Measurements from ENCODE around the gene MYL10.

The MYL10 gene

DNA sequence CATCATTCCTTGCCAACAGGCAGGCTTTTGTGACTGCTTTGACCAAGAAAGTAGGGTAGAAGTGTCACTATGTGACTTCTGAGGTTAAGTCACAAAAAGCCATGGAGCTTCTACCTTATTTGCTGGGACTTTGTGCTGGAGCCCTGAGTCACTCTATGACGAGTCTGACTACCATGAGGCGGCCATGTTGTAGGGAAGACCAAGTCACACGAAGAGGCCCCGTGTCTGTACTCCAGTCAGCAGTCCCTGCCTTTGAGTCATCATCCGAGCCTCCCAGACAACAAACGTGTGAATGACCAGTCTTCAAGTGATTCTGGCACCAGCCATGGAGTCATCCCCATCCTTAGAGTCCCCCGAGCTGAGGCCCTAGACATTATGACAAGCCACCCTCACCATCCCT is 3.5 kb upstream of the MYL10 start:
- no peak for DNase-seq (ENCODE audit: low spot score)
- in situ Hi-C loops (cut with MboI; ENCODE audit: low pct_unique_long_range_greater_than_20kb, low sequenced_read_pairs, unreplicated experiment): no loop called here
- TF ChIP-seq, protein P1, sequence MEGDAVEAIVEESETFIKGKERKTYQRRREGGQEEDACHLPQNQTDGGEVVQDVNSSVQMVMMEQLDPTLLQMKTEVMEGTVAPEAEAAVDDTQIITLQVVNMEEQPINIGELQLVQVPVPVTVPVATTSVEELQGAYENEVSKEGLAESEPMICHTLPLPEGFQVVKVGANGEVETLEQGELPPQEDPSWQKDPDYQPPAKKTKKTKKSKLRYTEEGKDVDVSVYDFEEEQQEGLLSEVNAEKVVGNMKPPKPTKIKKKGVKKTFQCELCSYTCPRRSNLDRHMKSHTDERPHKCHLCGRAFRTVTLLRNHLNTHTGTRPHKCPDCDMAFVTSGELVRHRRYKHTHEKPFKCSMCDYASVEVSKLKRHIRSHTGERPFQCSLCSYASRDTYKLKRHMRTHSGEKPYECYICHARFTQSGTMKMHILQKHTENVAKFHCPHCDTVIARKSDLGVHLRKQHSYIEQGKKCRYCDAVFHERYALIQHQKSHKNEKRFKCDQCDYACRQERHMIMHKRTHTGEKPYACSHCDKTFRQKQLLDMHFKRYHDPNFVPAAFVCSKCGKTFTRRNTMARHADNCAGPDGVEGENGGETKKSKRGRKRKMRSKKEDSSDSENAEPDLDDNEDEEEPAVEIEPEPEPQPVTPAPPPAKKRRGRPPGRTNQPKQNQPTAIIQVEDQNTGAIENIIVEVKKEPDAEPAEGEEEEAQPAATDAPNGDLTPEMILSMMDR (IDR thresholded peaks at IDR 0.05; ENCODE audit: extremely low read depth, insufficient read depth, missing control alignments): no peak

DNA sequence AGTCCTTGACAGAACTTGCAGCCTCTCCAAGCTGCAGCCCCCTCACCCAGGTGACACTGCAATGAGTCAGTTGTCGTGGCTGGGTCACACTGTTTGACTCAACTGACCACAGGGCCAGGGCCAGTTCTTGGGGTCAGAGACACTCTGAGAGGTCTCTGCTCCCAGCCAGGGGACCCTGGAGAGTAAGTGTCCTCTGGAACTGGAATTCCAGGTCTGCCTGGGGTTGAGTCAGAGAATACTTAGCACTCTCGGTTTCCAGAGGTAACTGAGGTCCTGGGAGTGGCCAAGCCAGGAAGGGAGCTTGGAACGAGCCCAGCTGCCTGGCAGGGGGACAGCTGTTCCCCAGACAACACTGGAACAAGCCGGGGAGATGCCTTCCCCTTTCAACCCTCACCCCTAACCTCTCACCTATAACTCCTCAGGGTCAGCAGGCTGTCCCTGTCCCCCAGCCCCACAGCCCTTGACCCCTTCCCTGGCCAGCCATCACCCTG is 2.2 kb upstream of the MYL10 start:
- TF ChIP-seq, protein P1 (IDR thresholded peaks at IDR 0.05; ENCODE audit: extremely low read depth, insufficient read depth, missing control alignments): no peak
- in situ Hi-C loops (cut with MboI; ENCODE audit: low pct_unique_long_range_greater_than_20kb, low sequenced_read_pairs, unreplicated experiment): no loop called here

DNA sequence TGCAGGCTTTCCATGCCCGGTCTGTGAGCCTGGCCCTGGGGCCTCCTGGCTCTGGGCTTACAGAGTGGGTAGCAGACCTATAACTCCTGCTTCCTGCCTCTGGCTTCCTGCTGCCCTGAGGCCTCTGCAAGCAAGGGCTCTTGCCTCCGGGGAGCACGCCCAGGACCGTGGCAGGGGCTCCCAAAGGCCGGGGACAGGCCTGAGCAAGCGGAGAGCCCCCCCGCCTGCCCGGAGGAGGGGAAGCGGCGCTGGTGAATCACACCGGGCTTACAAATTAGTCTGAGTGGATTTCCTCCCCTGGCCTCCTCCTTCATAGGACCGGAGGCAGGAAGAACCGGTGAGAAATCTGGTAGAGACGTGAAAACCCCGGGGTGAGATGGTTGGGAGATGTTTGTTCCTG is 1.5 kb upstream of the MYL10 start:
- TF ChIP-seq, protein P1 (IDR thresholded peaks at IDR 0.05; ENCODE audit: extremely low read depth, insufficient read depth, missing control alignments): no peak
- in situ Hi-C loops (cut with MboI; ENCODE audit: low pct_unique_long_range_greater_than_20kb, low sequenced_read_pairs, unreplicated experiment): no loop called here
- DNase-seq (ENCODE audit: low spot score): no peak

More for the DNA sequence above, 2.2 kb upstream of the MYL10 start:
- no peak for DNase-seq (ENCODE audit: low spot score)

DNA sequence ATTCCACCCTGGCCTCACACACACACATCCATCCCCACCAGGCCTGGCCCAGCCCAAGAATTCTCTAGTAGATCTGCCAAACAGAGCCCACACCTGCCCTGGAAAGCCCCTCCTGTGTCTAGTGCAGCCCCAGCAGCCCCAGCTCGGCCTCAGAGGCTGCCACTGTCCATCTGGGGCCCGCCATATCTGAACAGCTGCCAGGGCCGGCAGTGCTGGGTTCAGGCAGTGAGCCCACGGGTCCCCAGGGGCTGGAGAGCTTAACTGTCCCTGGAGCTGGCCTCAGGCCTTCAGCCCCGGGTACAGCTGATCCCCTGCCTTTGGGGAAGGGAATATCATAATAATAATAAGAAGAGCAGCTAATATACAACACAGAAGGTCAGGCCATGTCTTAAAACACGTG is 574 bp downstream of the MYL10 start:
- TF ChIP-seq, protein P1 (IDR thresholded peaks at IDR 0.05; ENCODE audit: extremely low read depth, insufficient read depth, missing control alignments): no peak
- in situ Hi-C loops (cut with MboI; ENCODE audit: low pct_unique_long_range_greater_than_20kb, low sequenced_read_pairs, unreplicated experiment): no loop called here
- no peak for DNase-seq (ENCODE audit: low spot score)

DNA sequence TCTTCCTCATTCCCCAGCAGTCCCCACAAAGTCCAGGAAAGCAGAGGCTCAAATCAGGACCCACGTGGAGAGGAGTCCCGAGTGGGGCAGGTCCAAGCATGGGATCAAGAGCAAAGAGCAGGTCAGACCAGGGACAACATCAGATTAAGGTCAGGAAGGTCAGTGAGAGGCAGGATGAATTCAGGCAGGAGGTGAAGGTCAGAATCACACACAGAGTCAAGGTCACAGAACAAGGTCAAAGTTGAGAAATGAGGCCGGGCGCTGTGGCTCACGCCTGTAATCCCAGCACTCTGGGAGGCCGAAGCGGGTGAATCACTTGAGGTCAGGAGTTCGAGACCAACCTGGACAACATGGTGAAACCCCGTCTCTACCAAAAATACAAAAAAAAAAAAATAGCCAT is 2.3 kb downstream of the MYL10 start:
- TF ChIP-seq, protein P1 (IDR thresholded peaks at IDR 0.05; ENCODE audit: extremely low read depth, insufficient read depth, missing control alignments): no peak
- in situ Hi-C loops (cut with MboI; ENCODE audit: low pct_unique_long_range_greater_than_20kb, low sequenced_read_pairs, unreplicated experiment): no loop called here

DNA sequence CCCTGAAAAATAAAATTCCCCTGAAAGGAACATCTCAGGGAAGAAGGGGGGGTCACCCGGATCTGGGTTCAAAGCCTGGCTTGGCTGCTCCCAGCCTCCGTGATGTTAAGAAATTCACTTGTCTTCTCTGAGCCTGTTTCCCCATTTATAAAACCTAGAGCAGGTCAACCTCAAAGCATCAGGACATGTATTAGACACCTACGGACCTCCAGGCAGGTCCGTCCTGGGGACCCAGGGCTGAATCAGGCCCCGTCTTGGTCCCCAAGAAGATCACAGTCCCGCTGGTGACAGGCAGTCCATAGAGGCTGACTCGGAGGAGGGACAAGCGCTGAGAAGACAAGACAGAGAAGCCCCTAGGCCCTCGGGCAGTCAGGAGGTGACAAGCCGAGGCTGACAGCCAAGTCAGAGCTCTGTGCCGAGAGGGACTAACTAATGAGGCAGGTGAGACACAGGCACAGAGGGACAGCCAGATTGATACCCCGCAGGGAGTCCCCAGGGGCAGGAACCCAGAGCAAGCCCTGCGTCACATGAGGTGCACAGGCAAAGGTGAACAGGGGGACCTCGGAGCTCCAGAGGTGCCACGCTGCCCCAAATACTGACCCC is 2.9 kb downstream of the MYL10 start:
- TF ChIP-seq, protein P1 (IDR thresholded peaks at IDR 0.05; ENCODE audit: extremely low read depth, insufficient read depth, missing control alignments): no peak
- DNase-seq (ENCODE audit: low spot score): no peak
- in situ Hi-C loops (cut with MboI; ENCODE audit: low pct_unique_long_range_greater_than_20kb, low sequenced_read_pairs, unreplicated experiment): no loop called here

More for the DNA sequence above, 2.3 kb downstream of the MYL10 start:
- DNase-seq (ENCODE audit: low spot score): no peak

Data from GM13977 (cell line).